KBM-7 (cell line): Measurements from ENCODE around the gene EPHB1.

Source experiments
- DNase-seq: peaks from one replicate; pipeline ENCODE4 v3.0.0-alpha.2; 2015
- in situ Hi-C: fragments of 300-500 bp; cut with MboI; formaldehyde crosslinking; loops from 2 replicates; pipeline ENCODE4 v1.14.3; 2020; ENCODE audit warnings: low sequenced_read_pairs, low pct_unique_long_range_greater_than_20kb, mixed read lengths

EPHB1 gene

DNA sequence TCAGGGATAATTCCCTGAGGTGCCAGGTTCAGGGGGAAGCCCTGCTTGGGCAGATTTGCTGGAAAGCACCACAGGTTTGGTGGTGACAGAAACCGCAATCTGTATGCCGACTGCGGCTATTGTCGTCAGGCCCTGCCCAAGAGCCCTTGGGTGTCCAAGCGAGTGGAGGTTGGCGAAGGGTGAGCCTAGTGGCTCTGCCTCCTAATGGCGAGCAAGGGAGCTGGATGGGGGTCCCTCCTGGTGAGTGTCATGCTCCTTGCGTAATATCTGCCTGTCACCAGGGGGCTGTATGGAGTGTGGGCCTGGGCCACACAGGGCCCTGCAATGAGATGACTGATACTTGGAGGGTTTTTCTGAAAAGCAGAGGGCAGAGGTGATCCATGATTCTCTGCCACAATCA lies 101.6 kb downstream of the EPHB1 start:
- in situ Hi-C loops = no loop called here
- DNase-seq = no peak

- in situ Hi-C loops = no loop called here
- DNase-seq = no peak
These were observed 102.5 kb downstream of the EPHB1 start for GRCh38 chr3:134897391-134898141.

DNA sequence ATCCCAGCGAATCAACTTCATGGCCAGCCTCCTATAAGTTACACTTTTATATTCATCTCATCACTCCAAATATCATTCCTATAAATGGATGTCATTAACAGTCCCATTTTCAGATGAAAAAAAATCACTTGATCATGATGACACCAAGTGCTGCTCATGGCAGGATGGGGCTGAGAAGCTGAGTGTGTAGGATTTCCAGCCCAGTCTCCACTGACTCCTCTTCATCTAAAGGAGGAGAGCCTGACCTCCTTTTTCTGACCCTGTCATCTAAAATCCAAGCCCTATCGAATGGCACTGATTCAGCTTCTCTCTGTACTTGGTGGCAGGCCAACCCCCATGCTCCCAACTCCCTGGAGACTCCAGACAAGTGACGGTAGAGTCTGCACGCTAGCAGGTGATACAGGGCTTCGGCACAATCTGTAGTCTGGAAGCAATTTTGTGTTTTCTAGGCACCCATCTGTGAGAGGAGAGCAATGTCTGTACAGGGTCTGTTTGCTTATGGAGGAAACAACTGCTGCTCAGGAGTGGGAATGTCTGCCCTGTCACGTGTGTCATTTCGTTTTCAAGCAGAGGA lies 103.2 kb downstream of the EPHB1 start:
- in situ Hi-C loops = no loop called here
- DNase-seq = no peak

DNA sequence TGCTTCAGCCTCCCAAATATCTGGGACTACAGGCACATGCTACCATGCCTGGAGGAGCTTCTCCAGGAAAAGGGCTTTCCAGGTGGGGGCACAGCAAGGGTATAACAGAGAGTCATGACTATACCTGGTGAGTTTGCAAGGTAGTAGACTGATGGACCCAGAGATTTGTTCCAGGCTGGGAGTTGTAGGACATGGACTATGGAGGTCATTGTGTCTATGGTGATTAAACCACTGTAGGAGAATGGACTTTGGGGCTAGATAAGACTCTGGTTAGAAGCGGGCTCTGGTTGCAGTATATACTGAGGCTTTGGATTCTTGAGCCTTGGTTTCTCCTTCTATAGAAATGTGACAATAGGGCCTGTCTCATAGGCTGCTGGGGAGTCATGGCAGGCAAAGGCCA lies 104.7 kb downstream of the EPHB1 start:
- DNase-seq = no peak
- in situ Hi-C loops = no loop called here

DNA sequence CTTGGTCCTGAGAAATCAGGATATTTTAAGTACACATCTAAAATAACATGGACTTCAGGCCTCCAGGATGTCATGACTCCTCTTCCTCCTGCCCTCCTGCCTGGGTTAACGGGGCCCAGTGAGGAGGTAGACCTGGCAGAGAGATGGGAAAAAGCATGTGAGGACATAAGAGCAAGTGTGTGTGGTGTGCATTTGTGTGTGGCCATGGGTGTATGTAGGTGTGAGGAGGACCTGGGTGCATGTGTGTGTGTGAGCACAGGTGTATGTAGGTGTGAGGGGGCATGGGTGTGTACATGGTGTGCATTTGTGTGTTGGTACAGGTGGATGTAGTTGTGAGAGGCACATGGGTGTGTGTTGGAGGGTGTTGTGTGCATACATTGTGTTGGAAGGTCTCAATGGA lies 105.4 kb downstream of the EPHB1 start:
- DNase-seq = no peak
- in situ Hi-C loops = no loop called here

- in situ Hi-C loops = no loop called here
- DNase-seq = no peak
These were observed 106.4 kb downstream of the EPHB1 start for GRCh38 chr3:134901461-134901860.

- no peak for DNase-seq
- in situ Hi-C loops = no loop called here
These were observed 108.8 kb downstream of the EPHB1 start for GRCh38 chr3:134903837-134904236.

DNA sequence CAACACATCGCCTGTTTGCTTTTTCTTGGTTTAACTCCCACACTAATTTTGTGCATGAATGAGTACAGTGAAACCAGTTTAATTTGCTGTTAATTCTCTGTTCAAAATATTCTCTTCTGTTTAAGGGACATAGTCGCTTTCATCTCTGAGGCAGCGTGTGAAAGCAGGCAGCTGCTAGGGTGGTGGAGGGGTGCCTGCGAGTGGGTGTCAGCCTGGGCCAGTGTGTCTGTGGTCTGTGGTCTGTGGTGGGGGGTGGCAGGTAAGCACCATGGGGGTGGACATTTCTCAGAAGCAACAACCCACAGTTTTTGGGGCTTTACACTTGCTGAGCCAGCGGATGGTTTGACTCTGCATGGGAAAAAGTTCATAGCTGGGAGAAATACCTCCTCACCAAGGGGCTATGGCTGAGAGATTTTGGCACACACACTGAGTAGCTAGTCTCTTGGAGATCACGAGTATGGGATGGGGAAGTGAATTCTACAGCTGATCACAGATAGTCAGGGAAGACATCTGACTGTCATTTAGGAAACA lies 109.2 kb downstream of the EPHB1 start:
- in situ Hi-C loops = no loop called here
- DNase-seq = no peak

DNA sequence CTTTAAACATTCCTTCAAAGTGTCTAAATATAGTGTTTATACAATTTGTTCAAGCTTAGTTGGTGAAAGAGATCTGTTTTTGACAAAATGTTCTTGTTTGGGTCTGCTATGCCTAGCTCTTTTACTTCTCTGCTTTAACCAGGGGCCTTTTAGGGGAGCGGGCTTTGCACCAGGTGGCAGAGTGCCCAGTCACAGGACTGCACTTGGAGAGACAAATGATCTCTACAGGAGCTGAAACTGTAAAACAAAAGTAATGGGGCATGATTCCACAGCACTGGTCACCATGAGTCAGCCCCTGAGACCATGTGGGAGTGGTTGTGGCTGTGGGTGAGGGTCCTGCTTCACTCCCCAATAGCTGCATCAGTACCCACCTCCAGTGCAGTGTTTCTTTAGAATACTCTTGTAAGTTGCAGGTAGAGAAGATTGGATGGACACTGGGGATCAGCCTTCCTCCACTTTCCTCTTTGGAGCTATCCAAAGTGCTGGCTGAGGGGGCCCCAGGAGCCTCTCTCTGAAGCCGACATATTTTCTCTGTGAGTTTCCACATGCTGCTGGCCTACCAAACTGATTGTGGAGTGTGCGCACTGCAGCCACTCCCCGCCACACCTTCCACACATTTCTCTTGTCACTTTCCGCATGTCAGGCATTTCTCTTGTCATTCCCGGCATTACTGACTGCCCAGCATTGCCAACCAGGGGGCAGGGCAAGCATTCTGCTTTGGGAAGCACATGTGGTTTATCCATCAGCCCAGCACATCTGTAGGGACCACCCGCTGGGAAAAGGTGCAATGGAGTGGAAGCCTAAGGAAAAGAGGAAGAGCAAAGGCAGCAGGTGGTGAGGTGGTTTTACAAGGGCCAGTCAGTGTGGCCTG lies 110.0 kb downstream of the EPHB1 start:
- in situ Hi-C loops = no loop called here
- no peak for DNase-seq

- no peak for DNase-seq
- in situ Hi-C loops = no loop called here
These were observed 110.5 kb downstream of the EPHB1 start for GRCh38 chr3:134905647-134905935.

DNA sequence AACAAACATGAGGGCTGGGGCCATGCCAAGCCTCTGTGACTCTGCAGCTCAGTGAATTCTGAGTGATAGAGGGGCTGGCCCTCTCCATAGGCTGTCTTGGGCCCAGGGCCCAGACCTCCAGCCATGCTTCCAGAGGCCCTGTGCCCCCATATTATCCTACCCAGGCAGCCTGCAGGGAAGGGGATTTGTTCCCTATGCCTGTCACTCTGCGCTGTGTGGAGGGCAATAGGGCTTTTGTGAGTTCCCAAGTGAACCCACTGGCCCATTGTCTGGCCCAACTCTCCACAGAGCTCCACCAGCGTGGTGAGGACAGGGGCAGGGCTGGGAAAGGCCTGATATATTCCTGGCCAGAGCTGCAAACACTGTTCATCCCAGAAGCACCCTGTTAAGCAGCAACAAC lies 113.2 kb downstream of the EPHB1 start:
- in situ Hi-C loops = no loop called here

GRCh38 chr3:134910026-134910425 lies 115.0 kb downstream of the EPHB1 start:
- in situ Hi-C loops = no loop called here
- no peak for DNase-seq

More for the DNA sequence above, 113.2 kb downstream of the EPHB1 start:
- no peak for DNase-seq

DNA sequence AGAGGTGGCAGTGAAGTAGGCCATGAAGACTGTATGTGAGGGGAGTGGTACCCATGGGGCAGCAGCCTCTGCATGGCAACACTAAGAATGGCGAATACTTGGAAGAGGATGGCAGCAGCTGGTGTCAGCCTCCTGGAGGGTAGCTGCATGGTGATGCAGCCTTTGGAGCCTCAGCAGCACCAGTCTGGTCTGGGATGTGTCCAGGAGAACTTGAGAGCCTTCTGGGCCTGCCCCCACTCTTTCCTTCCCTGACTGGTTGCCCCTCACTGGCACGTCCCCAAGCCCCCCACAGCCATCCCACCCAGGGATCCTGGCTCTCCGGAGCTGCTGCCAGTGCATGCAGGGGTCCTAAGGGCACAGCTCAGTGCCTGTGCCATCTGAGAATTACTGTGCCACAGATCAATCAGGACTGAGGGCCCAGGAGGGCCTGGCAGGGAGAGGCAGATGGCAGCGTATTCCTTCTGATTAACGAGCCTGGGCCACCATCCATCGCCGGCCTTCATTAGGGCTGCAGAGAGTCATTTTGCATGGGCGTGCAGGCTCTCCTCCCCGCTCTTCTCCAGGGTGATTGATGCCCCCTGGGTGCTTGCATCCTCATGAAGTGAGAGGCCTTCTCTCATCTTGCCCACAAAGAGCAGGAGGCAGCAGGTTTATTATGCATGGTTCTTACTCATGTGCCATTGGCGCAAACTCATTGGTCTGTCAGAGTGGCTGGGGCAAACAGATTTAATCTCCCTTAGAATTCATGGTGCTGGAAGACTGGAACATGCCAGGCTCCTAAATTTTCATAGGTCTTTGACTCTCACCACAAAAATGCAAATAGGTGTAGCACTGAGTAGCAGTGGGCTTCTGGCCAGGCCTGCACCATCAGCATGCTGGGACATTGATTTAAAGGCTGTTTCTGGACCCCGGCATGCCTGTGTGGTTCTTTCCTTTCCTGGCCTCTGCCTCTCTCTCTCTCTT lies 116.8 kb downstream of the EPHB1 start:
- DNase-seq = no peak
- in situ Hi-C loops = no loop called here

- in situ Hi-C loops = no loop called here
- DNase-seq = no peak
These were observed 121.4 kb downstream of the EPHB1 start for GRCh38 chr3:134916276-134916961.

DNA sequence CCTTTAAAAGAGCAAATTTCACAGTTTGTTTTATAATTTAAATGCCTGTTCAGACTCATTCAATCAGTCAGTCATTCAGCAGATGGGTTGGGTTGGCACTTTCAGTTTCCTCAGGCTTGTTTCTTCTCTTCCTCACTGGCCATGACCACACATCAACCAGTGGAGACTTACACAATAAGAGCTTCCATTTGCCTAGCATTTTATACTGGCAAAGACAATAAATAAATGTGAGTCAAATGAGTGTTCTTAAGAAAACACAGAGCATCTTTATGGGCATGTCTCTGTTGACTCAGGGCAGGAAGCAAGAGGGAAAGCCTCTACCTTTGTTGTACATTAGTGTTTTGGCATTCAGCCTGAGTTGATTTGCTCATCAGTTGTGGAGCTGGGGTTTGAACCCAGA lies 122.6 kb downstream of the EPHB1 start:
- DNase-seq = no peak
- in situ Hi-C loops = no loop called here

DNA sequence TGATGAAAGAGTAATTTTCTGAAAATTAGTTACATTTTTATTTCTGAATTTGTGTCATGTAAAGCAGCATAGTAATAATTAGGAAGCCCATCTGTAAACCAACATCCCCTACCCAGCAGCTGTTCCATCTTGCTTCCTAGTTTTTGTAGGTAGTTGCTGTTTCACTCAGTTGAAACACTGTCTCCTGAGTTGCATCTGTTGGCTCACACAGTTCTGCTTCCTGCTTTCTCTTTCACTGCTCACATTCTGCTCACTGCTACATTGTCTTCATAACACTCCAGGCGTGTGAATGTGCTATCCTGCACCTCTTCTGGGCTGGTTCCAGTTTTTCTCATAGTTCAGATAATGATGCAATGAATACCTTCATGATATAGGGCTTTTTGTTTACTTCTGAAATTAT lies 123.4 kb downstream of the EPHB1 start:
- in situ Hi-C loops = no loop called here
- DNase-seq = no peak

GRCh38 chr3:134922101-134922500 lies 127.0 kb downstream of the EPHB1 start:
- no peak for DNase-seq
- in situ Hi-C loops = no loop called here

GRCh38 chr3:134922866-134923265 lies 127.8 kb downstream of the EPHB1 start:
- in situ Hi-C loops = no loop called here

DNA sequence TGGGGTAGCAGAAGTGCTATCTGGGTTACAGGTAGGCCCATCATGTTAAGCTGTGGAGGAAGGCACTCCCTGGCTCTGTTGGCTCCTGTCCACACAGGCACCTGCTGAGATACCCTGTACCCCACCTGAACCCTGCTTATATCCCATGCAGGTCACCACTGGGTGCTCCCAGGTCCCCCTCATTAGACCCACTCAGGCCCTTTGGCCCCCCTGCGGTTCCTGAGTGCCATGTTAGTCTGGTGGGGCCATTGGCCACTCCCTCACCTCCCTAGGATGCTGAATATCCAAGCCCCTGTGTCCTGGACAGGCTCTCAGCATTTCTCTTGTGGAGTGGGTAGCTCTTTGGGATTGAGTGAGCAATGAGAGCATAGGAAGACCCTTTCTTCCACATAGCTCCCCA lies 128.2 kb downstream of the EPHB1 start:
- no peak for DNase-seq
- in situ Hi-C loops = no loop called here

More at GRCh38 chr3:134922866-134923265, 127.8 kb downstream of the EPHB1 start:
- no peak for DNase-seq
